GM19468 (cell line): ENCODE data around the gene LCTL.
"Not testable (repeated sequence)": the region's sequence is repeated elsewhere in the genome, so short reads cannot be mapped to it uniquely, and the experiment has no call there.

Experiments
- ATAC-seq: cut with Tn5 transposase; IDR thresholded peaks from one replicate; pipeline ENCODE4 v1.9.1; 2021; ENCODE audit warnings: mild to moderate bottlenecking, moderate library complexity, moderate number of reproducible peaks; ENCODE audit not compliant: unreplicated experiment; ENCODE audit errors: extremely low read depth

LCTL gene

GRCh38 chr15:66592505-66593218 lies 26.9 kb upstream of the LCTL start:
- no peak for ATAC-seq

- ATAC-seq = no peak
Measured at GRCh38 chr15:66591322-66591862, 25.6 kb upstream of the LCTL start.

- no peak for ATAC-seq
Measured at GRCh38 chr15:66590435-66590834, 24.6 kb upstream of the LCTL start.

DNA sequence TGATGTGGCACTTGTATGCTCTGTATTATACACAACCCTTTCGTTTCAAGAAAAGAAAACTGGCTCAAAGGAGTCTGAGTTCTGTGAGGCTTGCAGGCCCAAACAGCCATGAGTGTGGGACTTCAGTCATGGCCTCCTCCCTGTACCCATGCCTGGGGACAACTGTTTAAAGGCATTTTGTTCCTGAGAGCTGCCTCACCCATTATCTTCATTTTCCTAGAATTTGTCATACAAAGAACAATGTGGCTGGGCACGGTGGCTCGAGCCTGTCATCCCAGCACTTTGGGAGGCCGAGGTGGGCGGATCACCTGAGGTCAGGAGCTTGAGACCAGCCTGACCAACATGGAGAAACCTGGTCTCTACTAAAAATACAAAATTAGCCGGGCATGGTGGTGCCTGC lies 23.6 kb upstream of the LCTL start:
- ATAC-seq = not testable (repeated sequence)

DNA sequence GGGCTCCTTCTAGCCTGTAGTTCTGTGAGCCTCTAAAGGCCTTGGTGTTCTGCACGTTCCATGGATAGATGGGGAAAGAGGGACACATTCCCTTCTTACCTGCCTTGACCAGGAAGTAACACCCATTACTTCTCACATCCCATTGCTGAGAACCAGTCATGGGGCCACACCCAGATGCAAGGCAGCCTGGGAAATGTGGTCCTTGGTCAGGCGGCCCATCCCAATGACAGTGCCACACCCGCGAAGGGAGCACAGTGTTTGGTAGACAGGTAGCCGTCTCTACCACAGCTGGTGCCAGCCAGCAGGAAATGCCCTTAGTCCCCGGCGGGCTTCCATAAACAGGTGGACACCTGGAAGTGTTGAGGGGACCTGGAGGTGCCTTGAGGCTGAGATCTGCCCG lies 23.2 kb upstream of the LCTL start:
- no peak for ATAC-seq

DNA sequence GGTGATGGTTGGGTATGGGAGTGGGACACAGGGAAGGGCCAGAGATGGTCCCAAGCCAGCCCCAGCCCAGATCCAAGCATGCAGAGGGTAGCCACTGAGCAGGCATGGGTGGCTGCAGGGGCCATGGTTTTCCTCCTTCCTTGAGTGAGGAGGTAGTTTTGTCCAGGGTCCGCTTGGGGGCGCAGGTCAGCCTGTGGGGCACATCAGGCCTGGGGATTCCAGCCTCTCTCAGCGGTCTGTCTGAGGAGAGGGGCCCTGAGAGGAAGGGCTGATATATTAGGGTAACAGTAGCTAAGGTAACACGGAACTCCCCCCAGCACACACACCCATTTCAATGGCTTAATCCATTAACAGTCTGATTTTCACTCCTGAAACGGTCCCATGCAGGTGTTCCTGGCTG lies 22.7 kb upstream of the LCTL start:
- no peak for ATAC-seq

DNA sequence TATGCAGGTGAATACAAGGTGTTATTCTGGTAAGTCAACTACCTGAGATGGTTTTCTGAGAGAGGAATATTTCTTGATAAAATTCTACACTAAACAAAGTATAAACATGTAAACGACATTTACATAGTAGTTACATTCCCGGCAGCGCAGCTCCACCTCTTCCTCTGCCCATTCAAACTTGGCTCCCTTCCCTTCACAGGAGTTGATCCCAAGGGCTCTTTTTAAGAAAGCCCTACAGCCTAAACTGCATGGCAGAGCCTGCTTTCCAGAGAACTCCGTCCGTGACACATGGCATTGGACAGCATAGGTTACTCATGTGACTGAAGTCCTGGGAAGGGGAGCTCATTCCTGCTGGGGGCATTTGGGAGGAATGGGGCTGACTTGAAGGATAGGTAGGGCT lies 22.0 kb upstream of the LCTL start:
- ATAC-seq = no peak

DNA sequence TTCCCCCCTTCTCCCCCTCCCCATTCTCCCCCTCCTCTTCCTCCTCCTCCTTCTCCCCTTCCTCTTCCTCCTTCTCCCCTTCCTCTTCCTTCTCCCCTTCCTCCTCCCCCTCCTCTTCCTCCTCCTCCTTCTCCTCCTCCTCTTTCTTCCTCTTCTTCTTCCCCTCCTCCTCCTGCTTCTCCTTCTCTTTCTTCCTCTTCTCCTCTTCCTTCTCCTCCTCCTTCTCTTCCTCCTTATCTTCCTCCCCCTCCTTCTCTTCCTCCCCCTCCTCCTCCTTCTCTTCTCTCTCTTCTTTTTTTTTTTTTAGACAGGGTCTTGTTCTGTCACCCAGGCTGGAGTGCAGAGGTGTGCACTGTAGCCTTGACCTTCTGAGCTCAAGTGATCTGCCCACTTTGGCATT lies 21.2 kb upstream of the LCTL start:
- ATAC-seq = no peak

DNA sequence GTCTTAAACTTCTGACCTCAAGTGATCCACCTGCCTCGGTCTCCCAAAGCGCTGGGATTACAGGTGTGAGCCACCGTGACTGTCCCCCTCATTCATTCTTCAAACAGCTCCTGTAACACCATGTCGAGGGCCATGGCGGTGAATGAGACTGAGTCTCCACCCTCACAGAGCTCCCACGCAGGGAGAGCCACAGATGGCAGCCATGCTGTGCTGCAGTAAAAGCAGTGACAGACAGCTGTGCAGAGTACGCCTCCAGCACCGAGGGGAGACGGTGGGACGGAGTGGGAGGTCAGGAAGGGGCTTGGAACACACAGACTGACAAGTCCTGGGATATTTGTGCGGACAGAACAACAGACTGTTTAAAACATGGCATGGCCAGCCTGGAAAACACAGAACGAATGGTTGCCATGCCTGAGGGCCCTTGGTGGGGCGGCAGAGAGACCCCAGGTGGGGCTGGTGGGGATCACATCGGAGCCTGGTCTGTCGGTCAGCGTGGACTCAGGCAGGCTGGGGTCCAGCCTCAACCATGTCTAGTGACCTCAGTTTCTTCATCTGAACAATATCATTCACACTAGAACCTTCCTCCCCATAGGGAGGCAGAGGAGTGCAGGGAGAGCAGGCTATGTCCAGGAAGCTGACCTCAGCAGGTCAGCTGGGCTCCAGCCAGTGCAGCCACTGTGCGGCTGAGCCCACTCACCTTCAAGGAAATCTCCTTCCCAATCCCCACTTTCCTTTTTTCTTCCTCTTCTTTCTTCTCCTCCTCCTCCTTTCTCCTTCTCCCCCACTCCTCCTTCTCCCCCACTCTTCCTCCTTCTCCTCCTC lies 20.6 kb upstream of the LCTL start:
- ATAC-seq = no peak

- ATAC-seq = no peak
Measured at GRCh38 chr15:66581972-66582537, 16.3 kb upstream of the LCTL start.

DNA sequence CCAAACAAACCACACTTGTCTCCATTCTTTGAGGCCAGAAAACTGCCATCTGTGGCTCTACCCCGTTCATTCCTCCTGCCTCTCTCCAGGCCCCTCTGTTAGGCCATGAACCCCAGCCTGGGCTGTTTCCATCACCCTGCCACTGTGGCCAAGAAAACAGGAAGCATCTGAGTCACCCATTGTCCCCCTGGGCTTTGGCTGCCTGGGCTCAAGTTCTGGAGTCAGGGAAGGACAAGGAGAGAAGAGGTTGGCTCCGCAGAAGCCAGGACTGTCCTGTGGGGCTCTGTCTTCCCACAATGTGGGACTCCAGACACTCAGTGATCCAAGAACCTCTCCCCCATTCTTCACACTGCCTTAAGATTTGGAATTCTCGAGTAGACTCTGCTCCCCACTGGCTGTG lies 14.8 kb upstream of the LCTL start:
- no peak for ATAC-seq

DNA sequence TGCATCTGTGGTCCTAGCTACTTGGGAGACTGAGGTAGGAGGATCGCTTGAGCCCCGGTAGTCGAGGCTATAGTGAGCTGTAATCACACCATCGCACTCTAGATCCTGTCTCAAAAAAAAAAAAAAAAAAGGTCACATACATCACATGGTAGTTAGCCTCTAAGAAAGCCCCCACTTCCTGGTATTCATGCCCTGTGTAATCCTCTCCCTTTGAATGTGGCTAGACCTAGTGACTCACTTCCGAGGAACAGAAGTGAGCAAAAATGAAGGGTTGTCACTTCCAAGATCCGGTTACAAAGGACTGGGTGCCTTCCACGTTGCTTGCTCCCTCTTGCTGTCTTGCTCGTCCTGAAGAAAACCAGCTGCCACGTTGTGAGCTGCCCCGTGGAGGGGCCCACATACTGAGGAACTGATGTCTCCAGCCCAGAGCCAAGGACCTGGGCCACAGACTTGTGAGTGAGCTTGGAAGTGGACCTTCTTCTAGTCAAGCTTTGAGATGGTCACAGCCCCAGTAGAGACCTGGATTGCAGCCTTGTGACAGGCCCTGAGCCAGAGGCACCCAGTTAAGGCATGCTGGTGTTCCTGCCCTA lies 12.6 kb upstream of the LCTL start:
- no peak for ATAC-seq

DNA sequence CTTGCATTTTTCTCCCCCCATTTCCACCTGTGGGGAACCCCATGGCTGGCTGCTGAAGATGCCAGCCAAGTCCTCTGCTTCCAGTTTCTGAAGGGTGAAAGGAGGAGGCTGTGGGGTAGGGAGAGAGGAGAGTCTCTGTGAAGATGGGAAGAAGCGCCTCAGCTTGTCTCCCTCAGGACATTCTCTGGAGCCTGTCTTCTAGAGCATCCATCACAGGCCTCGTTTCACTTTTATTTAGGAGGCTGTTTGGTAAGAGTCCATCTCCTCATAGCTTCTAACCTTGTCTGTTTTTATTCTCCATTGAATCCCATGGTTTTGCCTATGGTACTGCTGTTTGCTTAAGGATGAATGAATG lies 8.8 kb upstream of the LCTL start:
- ATAC-seq = no peak

GRCh38 chr15:66573719-66574595 lies 8.2 kb upstream of the LCTL start:
- no peak for ATAC-seq

GRCh38 chr15:66573348-66573718 lies 7.5 kb upstream of the LCTL start:
- ATAC-seq = no peak

GRCh38 chr15:66572146-66572545 lies 6.3 kb upstream of the LCTL start:
- no peak for ATAC-seq

DNA sequence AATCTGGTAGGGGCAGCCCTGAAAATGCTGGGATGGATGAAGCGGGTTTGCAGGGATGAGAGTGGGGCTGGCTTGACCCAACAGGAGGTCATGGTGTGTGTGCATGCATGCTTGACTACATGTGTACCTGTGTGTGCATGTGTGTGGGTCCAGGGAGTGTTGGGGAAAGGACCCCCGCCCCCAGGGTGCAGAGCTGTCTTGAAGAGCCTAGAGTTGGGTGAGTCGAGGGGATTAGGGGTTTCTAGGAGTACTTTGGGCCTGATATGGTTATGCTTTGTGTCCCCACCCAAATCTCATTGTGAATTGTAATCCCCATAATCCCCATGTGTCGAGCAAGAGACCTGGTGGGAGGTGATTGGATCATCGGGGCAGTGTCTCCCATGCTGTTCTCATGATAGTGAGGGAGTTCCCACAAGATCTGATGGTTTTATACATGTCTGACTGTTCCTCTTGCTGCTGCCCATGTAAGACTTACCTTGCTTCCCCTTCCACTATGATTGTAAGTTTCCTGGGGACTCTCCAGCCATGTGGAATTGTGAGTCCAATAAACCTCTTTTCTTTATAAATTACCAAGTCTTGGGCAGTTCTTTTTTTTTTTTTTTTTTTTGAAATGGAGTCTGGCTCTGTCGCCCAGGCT lies 5.2 kb upstream of the LCTL start:
- no peak for ATAC-seq

GRCh38 chr15:66570327-66570726 lies 4.5 kb upstream of the LCTL start:
- no peak for ATAC-seq

- ATAC-seq = no peak
Measured at GRCh38 chr15:66569461-66570137, 3.8 kb upstream of the LCTL start.
